Measurements from ENCODE around the gene UVRAG. TPM values are rescaled to one million over a fixed set of nuclear protein-coding genes. Genes with fewer than 3 reads are reported as not detected.
A peak's percentile ranks its signal among the peaks of the same experiment; 100 is the strongest.
"Not testable (repeated sequence)": the region's sequence is repeated elsewhere in the genome, so short reads cannot be mapped to it uniquely, and the experiment has no call there.

Gene UVRAG
- total RNA-seq, 1 experiment from 2014 or later, result 31.3 TPM

- POLR2A ChIA-PET, result interaction anchor here (0.6 kb wide), 1 partner anchor 27 kb away, joined by 6 read pairs; no protein-coding TSS in a partner anchor
- Histone ChIP-seq H3K27me3 (replicated peaks; ENCODE audit: control insufficient read depth, insufficient read depth, low read length) (no peaks in the 10 kb centered on the region), H3K4me3 (ENCODE audit: low read depth, low read length) (no peak overlapping the region), H3K4me1 (peaks cover 14% of the 10 kb centered on the region), H3K36me3 (ENCODE audit: control insufficient read depth, insufficient read depth, low read length) (no peaks in the 10 kb centered on the region; the same call in 1 of the 2 replicates), H3K9me3 (no peaks in the 10 kb centered on the region)
- DNase-seq, result no peak
- intact Hi-C loops (cut with micrococcal nuclease; ENCODE audit: unreplicated experiment), result no loop called here
- Mint-ChIP-seq H3K4me3 (ENCODE audit: unreplicated experiment) (no peak overlapping the region), H3K27me3 (ENCODE audit: insufficient read depth, unreplicated experiment) (no peaks in the 10 kb centered on the region), H3K27ac (ENCODE audit: unreplicated experiment) (no peak overlapping the region), H3K9me3 (ENCODE audit: unreplicated experiment) (no peaks in the 10 kb centered on the region), H3K4me1 (ENCODE audit: low read depth, unreplicated experiment) (peaks cover 11% of the 10 kb centered on the region), H3K36me3 (ENCODE audit: insufficient read depth, unreplicated experiment) (peaks cover 4% of the 10 kb centered on the region)
- no peak for TF ChIP-seq CTCF (IDR thresholded peaks at IDR 0.05; ENCODE audit: insufficient read depth in 1 of 2, low read depth in 1 of 2, low read length in 1 of 2, severe bottlenecking in 1 of 2, unreplicated experiment in 1 of 2)
- CTCF ChIA-PET, result interaction anchor here (0.8 kb wide), 1 partner anchor 13 kb away, joined by 3 read pairs; no protein-coding TSS in a partner anchor
- BruUV-seq (replicated peaks), result no TSS peak
These were observed 261.7 kb downstream of the UVRAG start for GRCh38 chr11:76076749-76077148.

- Mint-ChIP-seq H3K27me3 (ENCODE audit: insufficient read depth, unreplicated experiment) (no peaks in the 10 kb centered on the region), H3K4me3 (ENCODE audit: unreplicated experiment) (no peak overlapping the region), H3K27ac (ENCODE audit: unreplicated experiment) (peak overlapping the region; percentile 51), H3K9me3 (ENCODE audit: unreplicated experiment) (no peaks in the 10 kb centered on the region), H3K4me1 (ENCODE audit: low read depth, unreplicated experiment) (peaks cover 11% of the 10 kb centered on the region), H3K36me3 (ENCODE audit: insufficient read depth, unreplicated experiment) (peaks cover 4% of the 10 kb centered on the region)
- no peak for DNase-seq
- no peaks in the 10 kb centered on the region; the same call in 1 of the 2 replicates for H3K36me3 ChIP-seq (ENCODE audit: control insufficient read depth, insufficient read depth, low read length)
- TF ChIP-seq CTCF (IDR thresholded peaks at IDR 0.05; ENCODE audit: insufficient read depth in 1 of 2, low read depth in 1 of 2, low read length in 1 of 2, severe bottlenecking in 1 of 2, unreplicated experiment in 1 of 2), result no peak
- no peaks in the 10 kb centered on the region for H3K27me3 ChIP-seq (replicated peaks; ENCODE audit: control insufficient read depth, insufficient read depth, low read length)
- POLR2A ChIA-PET, result no interaction called here
- CTCF ChIA-PET, result no interaction called here
- BruUV-seq (replicated peaks), result no TSS peak
- no peak overlapping the region for H3K4me3 ChIP-seq (ENCODE audit: low read depth, low read length)
- H3K4me1 ChIP-seq, result peaks cover 14% of the 10 kb centered on the region
- intact Hi-C loops (cut with micrococcal nuclease; ENCODE audit: unreplicated experiment), result no loop called here
- H3K9me3 ChIP-seq, result no peaks in the 10 kb centered on the region
These were observed 262.7 kb downstream of the UVRAG start for GRCh38 chr11:76077575-76078150.

GRCh38 chr11:76081084-76081483 lies 266.1 kb downstream of the UVRAG start:
- H3K9me3 ChIP-seq; intact Hi-C loops (cut with micrococcal nuclease; ENCODE audit: unreplicated experiment); CTCF ChIA-PET; H3K36me3 ChIP-seq (ENCODE audit: control insufficient read depth, insufficient read depth, low read length); H3K27me3 Mint-ChIP-seq (ENCODE audit: insufficient read depth, unreplicated experiment); BruUV-seq (replicated peaks); H3K27me3 ChIP-seq (replicated peaks; ENCODE audit: control insufficient read depth, insufficient read depth, low read length); H3K4me3 Mint-ChIP-seq (ENCODE audit: unreplicated experiment); H3K4me3 ChIP-seq (ENCODE audit: low read depth, low read length); DNase-seq; H3K36me3 Mint-ChIP-seq (ENCODE audit: insufficient read depth, unreplicated experiment); H3K27ac Mint-ChIP-seq (ENCODE audit: unreplicated experiment); H3K9me3 Mint-ChIP-seq (ENCODE audit: unreplicated experiment): not testable (repeated sequence)
- peaks cover 13% of the 10 kb centered on the region for H3K4me1 Mint-ChIP-seq (ENCODE audit: low read depth, unreplicated experiment)
- peaks cover 20% of the 10 kb centered on the region for H3K4me1 ChIP-seq
- POLR2A ChIA-PET, result interaction anchor here (0.6 kb wide), 1 partner anchor 39 kb away, joined by 4 read pairs; no protein-coding TSS in a partner anchor

Data from Caco-2 (cell line).